Pancreas (tissue), 10 donors: ENCODE data around the gene CELF1. TPM values are rescaled to one million over a fixed set of nuclear protein-coding genes. Genes with fewer than 3 reads are reported as not detected.
A peak's percentile ranks its signal among the peaks of the same experiment; 100 is the strongest.

Experiments used
- ATAC-seq, 4 donors: fragments of 200-7000 bp; cut with Tn5 transposase; one replicate each; pipeline versions ENCODE4 v1.8.0 to v1.9.1; 2020; ENCODE audit warnings: mild to moderate bottlenecking in 4 of 4, moderate library complexity in 4 of 4
- DNase-seq, 6 donors: peaks; one replicate each; pipeline ENCODE4 v3.0.0-alpha.2; 2020
- FAIRE-seq: peaks from 2 replicates; lab custom pipeline; 2012; peaks lifted over from hg19 to GRCh38; lab: Jason Lieb, UNC
- H3K27ac ChIP-seq, 4 donors: fragments of 200-600 bp; sonication (generic); 1 replicate in 3 of 4; 2 replicates in 1 of 4; pipeline versions ENCODE4 v1.5.0 to v1.8.0; 2020
- H3K27me3 ChIP-seq, 4 donors: fragments of 200-600 bp; one replicate each; pipeline ENCODE4 v1.8.0; 2021
- H3K36me3 ChIP-seq, 3 donors: fragments of 200-600 bp; sonication (generic) in 1 of 3; one replicate each; pipeline versions ENCODE4 v1.5.0 to v1.8.0; 2020 to 2021
- H3K4me1 ChIP-seq, 3 donors: fragments of 200-600 bp; one replicate each; pipeline ENCODE4 v1.8.0; 2021
- H3K4me3 ChIP-seq, 4 donors: fragments of 200-600 bp; sonication (generic) in 2 of 4; one replicate each; pipeline versions ENCODE4 v1.5.0 to v1.8.0; 2020 to 2021
- H3K9me3 ChIP-seq, 4 donors: fragments of 200-600 bp; one replicate each; pipeline ENCODE4 v1.8.0; 2021
- WGBS, 2 donors: extraction: QIAGEN DNeasy Blood & Tissue Kit; methylation state at CpG; one replicate each; pipeline ENCODE4 v1.1.7; 2013; 5-methylcytosine and 5-hydroxymethylcytosine counted together
- intact Hi-C, 3 donors: fragments of 100-400 bp; cut with DNase I; formaldehyde crosslinking; loops; one replicate each; pipeline versions ENCODE4 v1.11.1 to v1.14.2; 2022
- polyA plus RNA-seq, 2 donors: library from polyadenylated mRNA; stranded (reverse); fragments of 200-250 nt; gene quantifications; one replicate each; pipeline ENCODE4 v1.2.3, GENCODE V29; 2013
- total RNA-seq, 6 donors: library from RNA; stranded (reverse); fragmentation: NEBNext Ultra II Directional in 4 of 6; extraction: Animal tissue kit (Norgen Biotek cat#: 25700) in 4 of 6; gene quantifications; one replicate each; pipeline versions ENCODE4 v1.2.1 to v1.2.4, GENCODE V29; 2021 to 2023
- TF ChIP-seq, protein P1 (sequence below), 4 donors: fragments of 200-600 bp; sonication (generic) in 3 of 4; IDR thresholded peaks; one replicate each; pipeline versions ENCODE4 v1.5.0 to v1.8.0; 2021; ENCODE audit warnings: antibody characterized with exemption in 4 of 4
- donor health status: healthy with polysubstance abuse.
- donor health status: DM: no; HTN: no; CAD: no; lungs with moderate emphysema.
- donor health status: DM: no; HTN: no; CAD: no.
- donor health status: control.
- donor health status: control.
- donor health status: Bipolar disorder and iron deficiency.
- donor health status: DM: yes; HTN: yes; CAD: no.
- donor health status: DM: no; HTN: no; CAD: no.
- donor health status: DM: no; HTN: no; CAD: no.
- donor health status: DM: yes; HTN: yes; CAD: no.

Gene CELF1
- total and polyA plus RNA-seq, 8 donors = 20.0 to 56.3 (median 35.9) TPM

DNA sequence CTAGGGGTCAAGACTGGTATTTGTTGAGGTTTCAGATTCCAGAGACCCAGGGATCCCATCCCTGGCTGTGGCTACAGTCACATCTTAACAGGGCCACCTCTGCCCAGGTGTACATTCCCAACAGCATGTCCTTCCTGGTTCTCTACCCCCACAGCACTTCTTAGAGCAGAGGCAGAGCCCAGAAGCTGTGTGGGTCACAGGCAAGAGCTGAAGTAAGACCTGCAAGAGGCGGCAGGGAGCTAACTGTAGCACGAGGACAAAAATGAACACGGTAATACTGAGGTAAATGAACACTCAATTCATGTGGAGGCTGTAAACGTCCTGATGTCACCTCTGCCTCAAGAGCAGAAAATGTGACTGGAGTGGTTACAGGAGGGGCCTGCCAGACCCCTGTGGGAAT, 82.3 kb downstream of the CELF1 start:
- H3K4me1 ChIP-seq = peaks cover 9 to 16% (median 14%) of the 10 kb centered on the region in 3 donors
- WGBS, 2 donors = 68 to 71% methylated on average over 4 of the region's 4 CpGs
- H3K27me3 ChIP-seq = no peaks in the 10 kb centered on the region
- FAIRE-seq (no peak), DNase-seq (no peak), ATAC-seq (no peak)
- TF ChIP-seq, protein P1, sequence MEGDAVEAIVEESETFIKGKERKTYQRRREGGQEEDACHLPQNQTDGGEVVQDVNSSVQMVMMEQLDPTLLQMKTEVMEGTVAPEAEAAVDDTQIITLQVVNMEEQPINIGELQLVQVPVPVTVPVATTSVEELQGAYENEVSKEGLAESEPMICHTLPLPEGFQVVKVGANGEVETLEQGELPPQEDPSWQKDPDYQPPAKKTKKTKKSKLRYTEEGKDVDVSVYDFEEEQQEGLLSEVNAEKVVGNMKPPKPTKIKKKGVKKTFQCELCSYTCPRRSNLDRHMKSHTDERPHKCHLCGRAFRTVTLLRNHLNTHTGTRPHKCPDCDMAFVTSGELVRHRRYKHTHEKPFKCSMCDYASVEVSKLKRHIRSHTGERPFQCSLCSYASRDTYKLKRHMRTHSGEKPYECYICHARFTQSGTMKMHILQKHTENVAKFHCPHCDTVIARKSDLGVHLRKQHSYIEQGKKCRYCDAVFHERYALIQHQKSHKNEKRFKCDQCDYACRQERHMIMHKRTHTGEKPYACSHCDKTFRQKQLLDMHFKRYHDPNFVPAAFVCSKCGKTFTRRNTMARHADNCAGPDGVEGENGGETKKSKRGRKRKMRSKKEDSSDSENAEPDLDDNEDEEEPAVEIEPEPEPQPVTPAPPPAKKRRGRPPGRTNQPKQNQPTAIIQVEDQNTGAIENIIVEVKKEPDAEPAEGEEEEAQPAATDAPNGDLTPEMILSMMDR (IDR thresholded peaks at IDR 0.05) = no peak
- H3K4me3 ChIP-seq = no peak overlapping the region
- intact Hi-C loops = no loop called here
- H3K36me3 ChIP-seq = peaks cover 0 to 46% (median 29%) of the 10 kb centered on the region in 3 donors
- no peak overlapping the region for H3K27ac ChIP-seq
- H3K9me3 ChIP-seq = no peaks in the 10 kb centered on the region

DNA sequence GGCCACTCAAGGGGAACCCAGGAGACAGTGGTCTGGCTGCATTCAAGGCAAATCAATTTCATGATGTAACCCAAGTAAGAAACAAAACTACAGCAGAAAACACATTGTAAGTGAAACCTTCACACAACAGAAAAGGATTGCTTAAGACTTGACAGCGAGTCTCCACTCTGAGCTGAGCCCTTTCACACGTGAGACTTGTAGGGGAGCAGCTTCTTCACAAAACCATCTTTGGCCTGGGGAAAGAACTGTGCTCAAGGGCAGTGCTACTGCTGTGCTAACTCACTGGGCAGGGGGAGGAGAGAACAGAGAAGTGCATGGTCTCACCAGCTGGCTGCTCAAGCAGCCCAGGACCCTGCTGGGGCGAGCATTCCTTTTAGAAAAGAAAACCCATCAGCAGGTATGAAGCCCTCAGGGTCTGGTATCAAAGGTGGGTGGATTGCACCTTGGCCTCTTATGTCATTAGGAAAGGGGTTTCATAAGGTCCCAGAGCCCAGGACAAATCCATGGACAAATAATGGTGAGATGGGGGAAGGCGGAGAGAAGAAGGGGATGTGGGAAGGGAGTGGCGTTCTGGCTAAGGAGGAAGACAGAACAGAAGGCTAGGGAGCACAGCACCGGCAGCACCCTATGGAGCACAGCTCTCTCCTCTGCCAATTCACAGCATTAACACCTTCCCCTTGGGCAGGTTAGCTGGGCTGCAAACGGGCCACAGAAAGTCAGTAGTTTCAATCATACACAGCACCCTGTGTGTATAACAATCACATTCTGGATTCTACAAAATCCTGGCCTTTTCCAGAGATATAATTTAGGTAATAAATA, 83.4 kb downstream of the CELF1 start:
- Histone ChIP-seq H3K27ac (no peak overlapping the region), H3K4me3 (no peak overlapping the region), H3K9me3 (no peaks in the 10 kb centered on the region), H3K27me3 (no peaks in the 10 kb centered on the region), H3K36me3 (peaks cover 0 to 35% (median 22%) of the 10 kb centered on the region in 3 donors), H3K4me1 (peaks cover 9 to 18% (median 14%) of the 10 kb centered on the region in 3 donors)
- whole genome bisulfite sequencing, 2 donors = 94% methylated on average over 7 of the region's 7 CpGs
- intact Hi-C loops = no loop called here
- TF ChIP-seq, protein P1 (IDR thresholded peaks at IDR 0.05) = no peak
- ATAC-seq (no peak), FAIRE-seq (no peak), DNase-seq (no peak)

DNA sequence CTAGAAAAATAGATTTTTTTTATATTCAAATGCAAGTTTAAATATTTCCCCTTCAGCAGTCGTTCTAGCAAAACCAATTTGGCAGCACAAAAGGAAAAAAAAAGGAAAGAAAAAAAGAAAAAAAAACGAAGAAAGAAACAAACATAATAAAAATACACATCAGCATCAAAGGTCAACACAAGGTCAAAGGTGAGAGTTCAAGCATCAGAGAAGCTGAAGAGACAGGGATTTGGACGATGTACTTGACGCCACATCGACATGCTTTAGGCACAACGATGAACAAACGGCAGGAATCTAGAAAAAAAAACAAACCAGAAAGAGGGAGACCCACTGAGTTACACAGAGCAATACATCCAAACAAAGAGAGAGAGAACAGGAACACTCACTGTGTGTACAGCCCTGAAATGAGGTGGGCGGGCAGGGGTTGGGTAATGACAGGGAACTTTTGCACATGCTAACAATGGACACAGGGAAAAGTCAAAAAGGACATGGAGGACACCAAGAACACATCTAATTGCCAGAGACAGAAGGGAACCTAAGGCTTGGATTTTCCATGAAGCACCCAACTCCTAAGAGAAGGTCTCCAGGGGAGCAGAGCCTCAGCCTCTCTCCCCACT, 84.2 kb downstream of the CELF1 start:
- Histone ChIP-seq H3K4me1 (peaks cover 9 to 18% (median 14%) of the 10 kb centered on the region in 3 donors), H3K36me3 (peaks cover 0 to 29% (median 24%) of the 10 kb centered on the region in 3 donors), H3K4me3 (no peak overlapping the region), H3K27me3 (no peaks in the 10 kb centered on the region), H3K9me3 (no peaks in the 10 kb centered on the region), H3K27ac (no peak overlapping the region)
- intact Hi-C loops = no loop called here
- no peak for FAIRE-seq
- TF ChIP-seq, protein P1 (IDR thresholded peaks at IDR 0.05) = no peak
- no peak for DNase-seq
- WGBS, 2 donors = 71 to 73% methylated on average over 8 of the region's 8 CpGs
- no peak for ATAC-seq

DNA sequence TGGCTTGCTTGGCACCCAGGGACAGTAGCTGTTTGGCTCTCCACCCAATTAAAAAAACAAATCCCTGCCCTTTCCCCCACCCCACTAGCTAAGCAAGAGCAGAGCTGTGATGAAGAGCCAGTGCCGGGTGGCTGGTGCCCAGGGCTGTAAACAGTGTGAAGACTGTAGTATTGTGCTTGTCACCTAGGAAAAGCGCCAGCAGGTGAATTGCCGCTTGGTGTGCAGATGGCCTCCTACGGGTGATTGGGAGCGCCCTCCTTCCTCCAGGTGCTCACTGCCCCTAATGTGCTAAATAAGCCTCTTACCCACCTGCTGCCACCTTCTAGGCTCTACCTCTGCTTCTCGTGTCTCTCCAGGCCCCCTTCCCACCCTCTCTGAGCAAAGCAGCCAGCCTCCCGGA, 85.6 kb downstream of the CELF1 start:
- ATAC-seq (peak; percentile 55 to 69 (median 68)), DNase-seq (peak in 2 of 6 donors; percentile 27 to 34), FAIRE-seq (no peak)
- H3K9me3 ChIP-seq = no peaks in the 10 kb centered on the region
- H3K36me3 ChIP-seq = peaks cover 0 to 17% (median 14%) of the 10 kb centered on the region in 3 donors
- intact Hi-C loops = no loop called here
- H3K4me1 ChIP-seq = peaks cover 9 to 18% (median 14%) of the 10 kb centered on the region in 3 donors
- no peak overlapping the region for H3K4me3 ChIP-seq
- TF ChIP-seq, protein P1 (IDR thresholded peaks at IDR 0.05) = no peak
- H3K27ac ChIP-seq = peak overlapping the region in 3 of 4 donors; percentile 39 to 58 (median 41)
- 71% methylated on average over 7 of the region's 7 CpGs for WGBS, 2 donors
- H3K27me3 ChIP-seq = no peaks in the 10 kb centered on the region
